BJ (cell line): ENCODE measurements around the gene CLPTM1. TPM values are rescaled to one million over a fixed set of nuclear protein-coding genes. Genes with fewer than 3 reads are reported as not detected.
"Not testable (repeated sequence)": the region's sequence is repeated elsewhere in the genome, so short reads cannot be mapped to it uniquely, and the experiment has no call there.

Experiments
- CTCF ChIA-PET: fragments of 350-600 bp; formaldehyde crosslinking; extraction: SDS; loops from one replicate; lab custom pipeline; 2021; ENCODE audit warnings: antibody characterized with exemption, inconsistent platforms; lab: Yijun Ruan, JAX
- POLR2A ChIA-PET: fragments of 300-600 bp; sonication (Branson Sonifier 250); formaldehyde crosslinking; extraction: SDS; loops from one replicate; lab custom pipeline; 2021; ENCODE audit warnings: antibody characterized with exemption; lab: Charles Lee
- DNase-seq: peaks from one replicate; pipeline ENCODE4 v3.0.0-alpha.2; 2011; ENCODE audit warnings: low read depth
- H3K27me3 ChIP-seq: 2 replicates; pipeline ENCODE4 v1.6.0; 2011; ENCODE audit warnings: low read length; ENCODE audit not compliant: control insufficient read depth, insufficient read depth
- H3K36me3 ChIP-seq: 2 replicates; pipeline ENCODE4 v1.5.1; 2011; ENCODE audit warnings: low read length; ENCODE audit not compliant: control insufficient read depth, insufficient read depth
- H3K4me3 ChIP-seq: 2 replicates; pipeline ENCODE4 v1.5.1; 2011; ENCODE audit warnings: low read depth, mild to moderate bottlenecking, control low read depth, low read length
- polyA plus RNA-seq: library from polyadenylated mRNA; depleted of rRNA; stranded (reverse); fragments of >200 nt; gene quantifications from 2 replicates; pipeline ENCODE4 v1.2.3, GENCODE V29; 2011
- TF ChIP-seq, protein P1 (sequence below): IDR thresholded peaks from 2 replicates; pipeline ENCODE4 v1.5.1; 2011; ENCODE audit warnings: low read depth, mild to moderate bottlenecking, control low read depth, inconsistent platforms, low read length, moderate library complexity; ENCODE audit not compliant: insufficient read depth

CLPTM1 gene
- polyA plus RNA-seq, 1 experiment: 127 TPM

DNA sequence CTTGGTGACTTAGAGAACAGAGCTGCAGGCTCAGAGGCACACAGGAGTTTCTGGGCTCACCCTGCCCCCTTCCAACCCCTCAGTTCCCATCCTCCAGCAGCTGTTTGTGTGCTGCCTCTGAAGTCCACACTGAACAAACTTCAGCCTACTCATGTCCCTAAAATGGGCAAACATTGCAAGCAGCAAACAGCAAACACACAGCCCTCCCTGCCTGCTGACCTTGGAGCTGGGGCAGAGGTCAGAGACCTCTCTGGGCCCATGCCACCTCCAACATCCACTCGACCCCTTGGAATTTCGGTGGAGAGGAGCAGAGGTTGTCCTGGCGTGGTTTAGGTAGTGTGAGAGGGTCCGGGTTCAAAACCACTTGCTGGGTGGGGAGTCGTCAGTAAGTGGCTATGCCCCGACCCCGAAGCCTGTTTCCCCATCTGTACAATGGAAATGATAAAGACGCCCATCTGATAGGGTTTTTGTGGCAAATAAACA, 30.9 kb upstream of the CLPTM1 start:
- POLR2A ChIA-PET: no interaction called here
- CTCF ChIA-PET: interaction anchor here (3.0 kb wide), 1 partner anchor 27 kb away, joined by 15 read pairs; no protein-coding TSS in a partner anchor
- DNase-seq: no peak
- TF ChIP-seq, protein P1, sequence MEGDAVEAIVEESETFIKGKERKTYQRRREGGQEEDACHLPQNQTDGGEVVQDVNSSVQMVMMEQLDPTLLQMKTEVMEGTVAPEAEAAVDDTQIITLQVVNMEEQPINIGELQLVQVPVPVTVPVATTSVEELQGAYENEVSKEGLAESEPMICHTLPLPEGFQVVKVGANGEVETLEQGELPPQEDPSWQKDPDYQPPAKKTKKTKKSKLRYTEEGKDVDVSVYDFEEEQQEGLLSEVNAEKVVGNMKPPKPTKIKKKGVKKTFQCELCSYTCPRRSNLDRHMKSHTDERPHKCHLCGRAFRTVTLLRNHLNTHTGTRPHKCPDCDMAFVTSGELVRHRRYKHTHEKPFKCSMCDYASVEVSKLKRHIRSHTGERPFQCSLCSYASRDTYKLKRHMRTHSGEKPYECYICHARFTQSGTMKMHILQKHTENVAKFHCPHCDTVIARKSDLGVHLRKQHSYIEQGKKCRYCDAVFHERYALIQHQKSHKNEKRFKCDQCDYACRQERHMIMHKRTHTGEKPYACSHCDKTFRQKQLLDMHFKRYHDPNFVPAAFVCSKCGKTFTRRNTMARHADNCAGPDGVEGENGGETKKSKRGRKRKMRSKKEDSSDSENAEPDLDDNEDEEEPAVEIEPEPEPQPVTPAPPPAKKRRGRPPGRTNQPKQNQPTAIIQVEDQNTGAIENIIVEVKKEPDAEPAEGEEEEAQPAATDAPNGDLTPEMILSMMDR: no peak
- Histone ChIP-seq H3K36me3 (no peaks in the 10 kb centered on the region), H3K27me3 (no peaks in the 10 kb centered on the region; the same call in 1 of the 2 replicates), H3K4me3 (no peak overlapping the region)

DNA sequence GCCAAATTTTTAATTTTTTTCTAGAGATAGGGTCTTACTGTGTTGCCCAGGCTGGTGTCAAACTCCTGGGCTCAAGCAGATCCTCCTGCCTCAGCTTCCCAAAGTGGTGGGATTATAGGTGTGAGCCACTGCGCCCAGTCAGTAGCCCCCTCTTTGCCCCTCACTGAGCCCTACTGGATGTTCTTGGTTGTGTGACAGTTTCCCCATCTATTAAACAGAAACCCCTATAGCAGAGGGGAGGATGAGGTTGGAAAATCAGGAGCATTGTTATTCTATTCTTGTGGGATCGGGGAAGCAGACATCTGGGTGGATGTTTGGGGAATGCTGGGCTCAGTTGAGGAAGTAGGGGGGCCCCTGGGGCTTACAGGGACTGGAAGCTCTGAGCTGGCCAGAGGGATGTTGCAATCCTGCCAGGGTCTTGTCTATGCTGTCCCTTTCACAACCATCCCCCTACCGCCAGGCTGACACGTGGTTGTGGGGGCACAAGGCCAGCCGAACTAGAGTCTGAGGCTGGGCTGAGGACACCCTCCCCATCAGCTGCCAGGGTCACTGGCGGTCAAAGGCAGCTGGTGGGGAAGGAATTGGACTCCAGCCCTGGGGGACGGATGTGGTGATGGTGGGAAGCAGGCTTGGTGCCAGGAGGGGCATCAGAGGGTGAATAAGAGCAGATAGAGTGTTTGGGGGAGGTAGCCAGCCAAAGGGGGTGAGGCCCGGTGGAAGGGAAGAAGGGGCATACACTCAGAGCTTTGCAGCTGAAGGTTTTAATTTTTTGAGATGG, 29.9 kb upstream of the CLPTM1 start:
- ChIA-PET POLR2A (no interaction called here), CTCF (interaction anchor here (1.0 to 3.0 kb wide), 5 partner anchors 10 to 26 kb away, joined by 3 to 15 read pairs (median 4); no protein-coding TSS in a partner anchor)
- Histone ChIP-seq H3K27me3 (no peaks in the 10 kb centered on the region; the same call in 1 of the 2 replicates), H3K36me3 (no peaks in the 10 kb centered on the region), H3K4me3 (no peak overlapping the region)
- DNase-seq: no peak
- TF ChIP-seq, protein P1: no peak

- H3K36me3 ChIP-seq, DNase-seq, H3K4me3 ChIP-seq, H3K27me3 ChIP-seq, POLR2A ChIA-PET: not testable (repeated sequence)
- CTCF ChIA-PET: interaction anchor here (1.1 to 3.0 kb wide), 4 partner anchors 11 to 25 kb away, joined by 3 to 15 read pairs (median 4); no protein-coding TSS in a partner anchor
Observed at GRCh38 chr19:44926245-44927077, 28.7 kb upstream of the CLPTM1 start.

- H3K36me3 ChIP-seq: no peaks in the 10 kb centered on the region
- H3K4me3 ChIP-seq: no peak overlapping the region
- TF ChIP-seq, protein P1: no peak
- no peak for DNase-seq
- CTCF ChIA-PET: no interaction called here
- POLR2A ChIA-PET: no interaction called here
- H3K27me3 ChIP-seq: no peaks in the 10 kb centered on the region; the same call in 1 of the 2 replicates
Observed at GRCh38 chr19:44927746-44928145, 27.4 kb upstream of the CLPTM1 start.

DNA sequence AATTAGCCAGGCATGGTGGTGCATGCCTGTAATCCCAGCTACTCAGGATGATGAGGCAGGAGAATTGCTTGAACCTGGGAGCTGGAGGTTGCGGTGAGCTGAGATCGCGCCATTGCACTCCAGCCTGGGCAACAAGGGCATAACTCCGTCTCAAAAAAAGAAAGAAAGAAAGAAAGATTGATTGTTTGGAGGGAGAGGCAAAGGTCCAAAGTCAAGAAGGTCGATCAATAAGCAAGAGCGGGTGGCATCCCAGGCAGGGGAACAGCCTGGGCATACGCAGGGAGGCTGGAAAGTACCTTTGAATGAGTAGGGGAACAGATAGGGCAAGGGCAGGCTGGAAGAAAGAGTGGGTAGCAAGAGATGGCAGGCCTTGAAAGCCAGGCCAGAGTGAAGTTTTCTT, 25.1 kb upstream of the CLPTM1 start:
- POLR2A ChIA-PET: no interaction called here
- CTCF ChIA-PET: interaction anchor here (1.5 kb wide), 1 partner anchor 23 kb away, joined by 4 read pairs; no protein-coding TSS in a partner anchor
- TF ChIP-seq, protein P1: no peak

More for the DNA sequence above, 25.1 kb upstream of the CLPTM1 start:
- no peaks in the 10 kb centered on the region for H3K36me3 ChIP-seq
- no peaks in the 10 kb centered on the region; the same call in 1 of the 2 replicates for H3K27me3 ChIP-seq
- DNase-seq: no peak
- no peak overlapping the region for H3K4me3 ChIP-seq
